Stimulated activated CD4-positive, alpha-beta T cell treated with anti-CD3 and anti-CD28 coated beads, Interleukin-15, amount 100 ng/mL, for 1 hour (primary cell): Measurements from ENCODE around the gene PAQR4.
"Not testable (repeated sequence)": the region's sequence is repeated elsewhere in the genome, so short reads cannot be mapped to it uniquely, and the experiment has no call there.

ENCODE experiments used
- DNase-seq, 2 donors: peaks; one replicate each; pipeline ENCODE4 v3.0.0-alpha.2; 2020; ENCODE audit warnings: low read depth in 1 of 2, low spot score in 1 of 2

PAQR4 gene

GRCh38 chr16:2943716-2944115 is 25.4 kb upstream of the PAQR4 start:
- DNase-seq, result not testable (repeated sequence)

- DNase-seq, result no peak
Observed at GRCh38 chr16:2946649-2947048, 22.5 kb upstream of the PAQR4 start.

- no peak for DNase-seq
Observed at GRCh38 chr16:2948807-2949704, 20.1 kb upstream of the PAQR4 start.

- DNase-seq, result no peak
Observed at GRCh38 chr16:2949705-2950352, 19.3 kb upstream of the PAQR4 start.

- no peak for DNase-seq
Observed at GRCh38 chr16:2950353-2950724, 18.8 kb upstream of the PAQR4 start.

GRCh38 chr16:2950773-2951172 is 18.4 kb upstream of the PAQR4 start:
- DNase-seq, result no peak

- no peak for DNase-seq
Observed at GRCh38 chr16:2952679-2953078, 16.5 kb upstream of the PAQR4 start.

- DNase-seq, result no peak
Observed at GRCh38 chr16:2953706-2954627, 15.2 kb upstream of the PAQR4 start.

- no peak for DNase-seq
Observed at GRCh38 chr16:2954656-2955381, 14.3 kb upstream of the PAQR4 start.

GRCh38 chr16:2955438-2955778 is 13.7 kb upstream of the PAQR4 start:
- no peak for DNase-seq

GRCh38 chr16:2955779-2956578 is 13.2 kb upstream of the PAQR4 start:
- DNase-seq, result no peak

- DNase-seq, result no peak
Observed at GRCh38 chr16:2956579-2956956, 12.6 kb upstream of the PAQR4 start.

GRCh38 chr16:2959206-2959605 is 9.9 kb upstream of the PAQR4 start:
- DNase-seq, result no peak

GRCh38 chr16:2960183-2961010 is 8.8 kb upstream of the PAQR4 start:
- DNase-seq, result no peak

- no peak for DNase-seq
Observed at GRCh38 chr16:2962334-2963073, 6.6 kb upstream of the PAQR4 start.

GRCh38 chr16:2963074-2963722 is 6.0 kb upstream of the PAQR4 start:
- no peak for DNase-seq

- no peak for DNase-seq
Observed at GRCh38 chr16:2963723-2964474, 5.2 kb upstream of the PAQR4 start, which contains the start of gene KREMEN2. TSS of gene KREMEN2 (plus strand) at chr16:2964275. CDS start at chr16:2964521, 246 bp downstream.
